GM18907 (cell line): Measurements from ENCODE around the gene OR10R2.

ENCODE experiments used
- ATAC-seq: cut with Tn5 transposase; IDR thresholded peaks from one replicate; pipeline ENCODE4 v1.9.1; 2021; ENCODE audit warnings: mild to moderate bottlenecking, moderate library complexity; ENCODE audit not compliant: unreplicated experiment

The OR10R2 gene

DNA sequence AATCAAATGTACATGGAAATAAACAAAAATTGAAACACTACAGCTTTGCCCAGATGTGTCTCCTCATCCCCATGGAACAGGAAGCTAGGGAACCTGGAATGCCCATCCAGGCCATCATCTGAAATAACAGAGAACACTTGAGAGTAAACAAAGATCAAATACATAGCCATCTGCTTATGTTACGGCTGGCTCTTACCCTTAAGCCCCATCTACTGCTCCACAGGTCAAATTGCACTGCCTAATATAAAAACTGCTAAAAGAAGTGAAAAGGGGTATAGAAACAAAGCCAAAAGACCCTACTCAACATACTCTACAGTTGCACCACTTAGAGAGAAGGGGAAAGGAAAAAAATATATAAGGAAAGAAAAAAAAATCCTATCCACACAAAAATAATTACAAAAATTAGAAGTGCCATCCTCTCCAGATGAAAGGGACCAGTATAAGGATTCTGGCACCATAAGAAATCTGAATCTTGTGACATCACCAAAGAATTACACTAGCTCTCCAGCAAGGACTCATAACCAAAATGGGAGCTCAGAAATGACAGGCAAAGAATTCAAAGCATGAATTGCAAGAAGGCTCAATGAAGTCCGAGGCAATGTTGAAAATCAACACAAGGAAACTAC is 55.3 kb downstream of the OR10R2 start:
- ATAC-seq, result peak; percentile 71
